Stimulated activated CD4-positive, alpha-beta T cell treated with anti-CD3 and anti-CD28 coated beads, Interleukin-4, amount 100 ng/mL, for 24 hours (primary cell): ENCODE results near the gene BORCS5.

ENCODE experiments used
- DNase-seq: peaks from one replicate; pipeline ENCODE4 v3.0.0-alpha.2; 2020

BORCS5 gene

DNA sequence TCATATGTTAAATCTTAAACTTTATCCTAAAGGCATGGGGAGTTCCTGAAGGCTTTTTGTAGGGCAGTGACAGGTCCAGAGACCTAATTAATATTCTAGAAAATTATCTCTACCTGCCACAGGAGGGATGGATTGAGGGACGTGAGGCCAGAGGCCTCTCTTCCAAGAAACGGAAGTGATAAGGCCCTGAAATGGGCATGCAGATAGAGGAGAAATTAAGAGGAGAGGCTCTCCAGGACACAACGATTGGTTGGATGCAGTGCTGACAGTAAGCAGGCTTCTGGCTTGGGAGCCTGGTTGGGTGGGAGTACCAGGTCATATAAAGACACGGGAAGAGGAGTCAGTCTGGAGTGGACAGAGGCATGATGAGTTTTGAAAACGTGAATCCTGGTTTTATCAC lies 3.1 kb upstream of the BORCS5 start:
- DNase-seq, result no peak

- no peak for DNase-seq
Measured at GRCh38 chr12:12356467-12356895, 397 bp upstream of the BORCS5 start.

DNA sequence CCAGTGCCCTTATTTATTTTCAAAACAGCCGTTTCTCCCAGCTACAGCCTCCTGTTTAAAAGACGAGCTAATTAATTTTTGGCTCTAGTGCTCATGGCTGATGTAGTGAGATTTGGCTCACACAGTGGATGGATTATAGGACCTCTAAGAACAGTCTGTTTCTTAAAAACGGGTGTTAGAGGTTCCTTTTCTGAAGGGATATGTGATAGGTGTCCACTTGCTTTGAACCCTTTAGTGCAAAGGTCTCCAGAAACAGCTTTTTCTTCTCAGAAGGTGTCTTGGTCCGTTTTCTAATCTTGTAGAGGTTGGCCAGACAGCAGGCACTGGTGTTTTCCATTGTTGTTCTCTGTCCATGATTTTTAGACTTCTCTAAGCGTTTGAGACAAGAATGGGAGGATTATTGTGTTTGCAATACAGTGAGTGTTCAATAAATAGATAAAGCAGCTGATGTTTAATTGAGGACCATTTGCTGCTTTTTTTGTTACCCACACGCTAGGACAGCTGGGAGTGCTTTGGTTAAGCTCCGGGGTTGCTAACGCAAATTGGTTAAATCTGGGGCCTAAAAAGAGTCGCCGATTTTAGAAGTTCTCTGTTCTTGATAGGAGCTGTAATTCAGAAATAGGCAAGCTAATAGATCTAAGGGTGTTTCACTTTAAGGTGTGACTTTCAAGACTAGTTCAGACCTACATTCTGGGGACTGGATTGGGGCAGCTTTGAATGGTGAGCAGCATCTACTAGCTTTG lies 1.0 kb downstream of the BORCS5 start:
- DNase-seq, result no peak

DNA sequence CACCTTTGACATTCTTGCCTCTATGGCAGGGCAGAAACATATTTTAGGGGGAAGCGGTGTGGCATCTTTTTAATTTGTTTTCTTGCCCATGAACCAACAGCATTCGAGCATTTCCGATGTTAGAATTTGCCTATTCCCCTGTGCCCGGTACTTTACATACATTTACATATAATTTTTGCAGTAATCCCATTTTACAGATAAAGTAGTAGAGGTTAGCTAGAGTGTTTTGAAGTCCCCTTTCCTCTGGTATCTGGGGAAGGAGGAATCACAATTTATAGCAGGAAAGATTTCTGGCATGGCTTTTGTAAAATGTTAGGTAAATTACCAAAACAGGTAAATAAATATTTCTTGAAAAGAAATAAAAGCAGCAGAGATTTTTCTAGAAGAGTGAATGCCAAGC lies 1.6 kb downstream of the BORCS5 start:
- DNase-seq, result no peak

DNA sequence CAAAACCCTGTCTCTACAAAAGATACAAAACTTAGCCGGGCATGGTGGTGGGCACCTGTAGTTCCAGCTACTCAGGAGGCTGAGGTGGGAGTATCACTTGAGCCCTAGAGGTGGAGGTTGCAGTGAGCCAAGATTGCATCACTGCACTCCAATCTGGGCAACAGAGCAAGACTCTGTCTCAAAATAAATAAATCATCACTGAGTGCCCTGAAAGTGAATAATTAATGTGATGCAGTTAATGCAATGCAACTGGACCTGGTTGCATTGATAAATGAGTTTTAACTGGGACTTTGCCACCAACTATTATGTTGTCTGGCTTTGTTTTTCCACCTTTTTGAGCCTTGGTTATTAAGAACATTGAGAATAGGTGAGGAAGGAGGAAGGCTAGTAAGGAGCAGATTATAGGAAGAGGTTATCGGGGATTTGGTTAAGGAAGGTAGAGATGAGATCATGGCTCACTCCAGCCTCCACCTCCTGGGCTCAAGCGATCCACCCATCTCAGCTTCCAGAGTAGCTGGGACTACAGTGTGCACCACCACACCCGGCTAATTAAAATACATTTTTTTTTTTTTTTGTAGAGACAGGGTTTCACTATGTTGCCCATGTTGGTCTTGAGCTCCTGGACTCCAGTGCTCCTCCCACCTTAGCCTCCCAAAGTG lies 8.0 kb downstream of the BORCS5 start:
- DNase-seq, result no peak

DNA sequence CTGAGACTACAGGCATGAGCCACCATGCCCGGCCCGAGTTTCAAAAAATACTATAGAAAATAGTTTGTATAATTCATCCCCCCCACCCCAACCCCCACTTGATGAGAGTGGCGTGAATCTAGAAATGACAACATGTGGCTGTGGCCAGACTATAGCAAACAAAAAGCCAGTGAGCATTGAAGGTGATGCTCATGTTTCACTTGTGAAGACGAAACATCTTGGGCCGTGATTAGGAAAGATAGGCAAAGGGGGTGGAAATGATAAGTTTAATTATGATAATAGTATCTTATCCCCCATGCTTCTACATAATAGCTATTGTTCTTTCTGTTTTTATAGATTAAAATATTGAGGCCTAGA lies 8.5 kb downstream of the BORCS5 start:
- DNase-seq, result no peak

DNA sequence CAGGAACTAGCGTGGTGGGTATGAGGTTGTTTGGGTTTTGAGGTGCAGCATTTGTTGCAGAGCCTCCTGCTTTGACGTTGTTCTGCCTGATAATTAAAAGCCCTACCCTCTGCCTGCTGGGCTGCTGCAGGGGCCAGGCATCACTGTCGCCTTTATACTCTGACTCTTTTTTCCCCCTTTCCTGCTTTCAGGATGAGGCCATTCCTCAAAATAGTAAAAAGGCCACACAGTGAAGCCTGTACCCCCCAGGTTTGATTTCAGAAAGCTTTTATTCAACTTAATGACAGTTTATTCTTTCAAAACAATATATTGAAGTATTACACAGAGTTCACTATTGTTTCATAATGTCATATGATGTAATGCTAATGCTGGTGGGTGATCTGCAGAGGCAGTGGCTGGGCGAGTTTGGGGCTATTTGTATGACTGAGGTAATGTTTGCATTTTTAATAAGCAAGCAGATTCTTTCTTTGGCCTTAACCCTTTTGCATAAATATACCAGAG lies 9.1 kb downstream of the BORCS5 start:
- no peak for DNase-seq

DNA sequence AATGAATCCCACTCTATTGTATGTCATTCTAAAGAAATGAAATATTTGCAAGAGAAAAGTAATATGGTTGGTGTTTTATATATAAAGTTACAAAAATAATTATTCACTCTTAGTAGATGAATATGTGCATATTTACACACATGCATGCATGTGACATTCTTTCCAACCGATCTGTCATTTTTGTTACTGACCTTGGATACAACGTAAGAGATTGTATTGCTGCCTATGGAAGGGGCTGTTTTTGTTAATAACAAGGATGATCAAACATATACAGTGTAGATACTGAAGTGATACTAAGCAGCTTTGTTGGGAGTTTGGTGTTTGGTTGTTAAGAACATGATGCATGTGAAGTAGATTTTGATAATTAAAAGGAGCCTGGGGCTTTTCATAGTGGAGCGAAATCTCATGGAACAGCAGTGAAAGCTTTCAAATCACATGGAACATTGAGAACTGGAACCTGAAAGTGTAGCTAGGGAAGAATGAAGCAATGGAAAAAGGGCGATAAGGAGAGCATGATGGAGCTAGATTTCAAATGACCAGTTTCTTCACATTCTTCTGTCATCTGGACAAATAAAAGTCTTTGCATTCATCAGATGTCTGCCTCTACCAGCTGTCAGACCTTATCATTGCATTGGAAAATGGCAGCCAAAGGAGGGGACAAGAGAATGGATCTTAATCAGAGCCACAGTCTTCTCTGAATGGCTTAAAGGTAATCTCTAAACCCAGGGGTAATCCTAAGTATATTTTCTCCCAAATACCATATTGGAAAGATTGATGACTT lies 10.0 kb downstream of the BORCS5 start:
- DNase-seq, result no peak

DNA sequence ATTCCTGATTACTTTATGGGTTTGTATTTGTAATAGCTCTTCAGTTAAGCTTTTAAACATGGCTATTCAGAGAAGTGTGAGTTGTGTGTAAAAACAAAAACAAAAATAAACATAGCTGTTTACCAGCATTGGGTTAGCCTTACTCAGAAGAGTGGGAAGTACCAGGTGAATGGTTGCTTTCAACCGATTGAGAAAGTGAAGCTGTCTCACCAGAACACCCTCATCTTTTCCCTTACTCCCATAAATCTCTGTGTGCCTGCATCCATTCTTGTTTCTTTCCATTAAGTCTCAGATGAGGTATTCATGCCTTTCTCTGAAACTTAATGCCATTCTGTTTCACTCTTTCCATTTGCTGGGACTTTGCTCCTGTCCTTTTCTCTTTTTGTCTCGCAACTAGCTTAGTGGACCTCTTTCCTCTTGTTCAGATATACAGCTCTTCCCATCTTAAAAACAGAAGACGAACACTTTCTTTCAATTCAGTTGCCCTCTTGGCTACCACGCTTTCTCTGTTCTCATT lies 10.7 kb downstream of the BORCS5 start:
- no peak for DNase-seq

DNA sequence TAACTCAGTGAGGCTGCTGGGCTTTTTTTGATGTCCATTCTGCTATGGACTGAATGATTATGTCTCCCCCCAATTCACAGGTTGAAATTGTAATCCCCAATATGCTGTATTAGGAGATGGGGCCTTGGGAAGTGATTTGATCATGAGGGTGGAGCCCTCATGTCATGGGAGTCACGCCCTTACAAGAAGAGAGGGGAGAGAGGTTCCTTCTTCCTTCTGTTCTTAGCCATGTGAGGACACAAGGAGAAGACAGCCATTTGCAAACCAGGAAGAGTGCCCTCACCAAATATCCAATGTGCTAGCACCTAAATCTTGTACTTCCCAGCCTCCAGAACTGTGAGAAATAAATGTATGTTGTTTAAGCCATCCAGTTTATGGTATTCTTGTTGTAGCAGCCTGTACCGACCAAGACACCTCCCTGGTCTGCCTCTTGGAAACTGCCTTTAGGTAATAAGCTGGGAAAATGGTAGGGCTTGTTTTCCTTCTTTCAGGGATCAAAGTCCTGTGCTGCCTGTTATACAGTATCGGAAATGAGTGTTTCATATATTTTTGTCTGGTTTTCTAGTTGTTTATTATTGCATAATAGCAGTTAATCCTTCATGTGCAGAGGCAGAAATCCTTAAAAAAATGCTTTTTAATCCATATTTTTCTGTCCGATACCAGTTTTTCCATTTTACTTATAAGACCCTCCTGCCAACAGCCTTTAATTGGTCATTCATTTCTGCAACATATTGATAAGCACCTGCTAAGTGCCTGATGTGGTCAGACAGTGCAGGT lies 16.3 kb downstream of the BORCS5 start:
- DNase-seq, result no peak

- peak; percentile 33 for DNase-seq
Measured at GRCh38 chr12:12376646-12377448, 20.0 kb downstream of the BORCS5 start.

DNA sequence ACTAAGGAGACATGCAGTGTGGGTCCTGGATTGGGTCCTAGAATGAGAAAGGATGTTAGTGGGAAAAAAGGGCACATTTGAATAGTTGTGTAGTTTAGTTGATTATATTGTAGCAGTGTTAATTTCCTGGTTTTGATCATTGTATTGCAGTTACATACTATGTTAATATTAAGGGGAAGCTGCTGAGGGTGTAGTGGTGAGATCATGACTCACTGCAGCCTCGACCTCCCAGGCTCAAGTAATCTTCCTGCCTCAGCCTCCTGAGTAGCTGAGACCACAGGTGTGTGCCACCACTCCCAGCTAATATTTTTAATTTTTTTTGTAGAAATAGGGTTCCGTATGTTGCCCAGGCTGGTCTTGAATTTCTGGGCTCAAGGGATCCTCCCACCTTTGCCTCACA lies 21.7 kb downstream of the BORCS5 start:
- no peak for DNase-seq

DNA sequence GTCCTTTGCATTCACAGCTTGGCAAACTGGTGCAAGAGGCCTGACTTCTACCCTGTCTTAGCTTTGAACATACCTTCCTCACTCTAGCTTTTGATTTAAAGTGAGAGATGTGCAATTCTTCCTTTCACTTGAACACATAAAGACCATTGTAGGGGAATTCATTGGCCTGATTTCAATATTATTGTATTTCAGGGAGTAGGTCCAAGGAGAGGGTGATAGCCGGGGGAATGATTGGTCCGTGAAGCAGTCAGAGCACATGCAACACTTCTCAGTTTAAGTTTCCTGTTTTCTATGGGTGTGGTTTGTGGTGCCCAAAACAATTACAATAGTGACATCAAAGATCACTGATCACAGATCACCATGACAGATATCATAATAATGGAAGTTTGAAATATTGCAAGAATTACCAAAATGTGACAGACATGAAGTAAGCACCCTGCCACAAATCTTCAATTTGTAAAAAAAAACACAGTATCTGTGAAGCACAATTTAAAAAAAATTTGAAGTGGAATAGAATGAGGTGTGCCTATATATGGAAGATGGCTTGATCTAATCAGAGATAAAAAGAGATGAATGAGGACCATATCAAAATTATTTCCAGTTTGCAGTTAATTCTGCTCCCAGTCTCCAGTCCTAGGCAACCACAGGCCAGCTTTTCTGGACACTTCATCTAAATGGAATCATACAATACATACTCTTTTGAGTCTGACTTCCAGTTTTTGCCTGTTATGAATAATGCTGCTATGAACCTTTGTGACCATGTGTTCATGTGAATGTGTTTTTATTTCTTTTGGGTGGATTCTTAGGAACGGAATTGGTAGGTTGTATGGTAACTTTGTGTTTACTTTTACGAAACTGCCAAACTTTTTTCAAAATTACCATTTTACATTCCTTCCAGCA lies 23.2 kb downstream of the BORCS5 start:
- peak; percentile 42 for DNase-seq

GRCh38 chr12:12380949-12381593 lies 24.2 kb downstream of the BORCS5 start:
- DNase-seq, result no peak

GRCh38 chr12:12381982-12382381 lies 25.1 kb downstream of the BORCS5 start:
- DNase-seq, result no peak

DNA sequence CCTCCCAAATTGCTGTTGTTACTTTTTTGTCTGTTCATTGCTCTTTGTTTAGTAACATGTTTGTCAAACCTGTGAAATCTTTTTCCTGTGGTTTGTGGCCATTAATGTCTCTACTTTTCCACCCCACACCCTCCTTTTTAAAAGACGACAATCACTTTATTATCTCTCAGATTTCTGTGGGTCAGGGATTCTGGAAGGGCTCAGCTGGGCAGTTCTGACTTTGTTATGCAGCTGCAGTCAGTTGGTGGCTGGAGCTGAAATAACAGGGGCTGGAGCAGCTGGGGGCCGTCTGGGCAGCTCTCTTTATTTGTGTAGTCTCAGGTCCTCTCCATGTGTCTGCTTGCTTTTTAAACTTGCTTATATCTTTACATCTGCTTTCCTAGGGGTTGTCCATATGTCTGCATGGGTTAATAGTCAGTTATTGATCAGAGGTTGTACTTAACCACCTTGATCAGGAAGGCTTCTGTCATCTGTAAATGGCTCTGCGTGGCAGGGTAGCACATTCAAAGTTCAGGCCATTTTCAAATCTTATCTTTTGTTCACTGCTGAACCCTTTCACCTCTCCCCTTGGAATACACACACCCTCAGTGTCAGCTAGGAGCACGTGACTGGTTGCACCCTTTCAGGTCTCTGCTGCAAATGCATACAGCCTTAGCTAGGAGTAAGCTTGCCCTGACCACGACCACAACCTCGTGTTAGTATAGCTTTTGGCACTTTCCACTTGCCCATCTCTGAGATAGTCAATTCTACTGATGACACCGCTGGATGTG lies 27.9 kb downstream of the BORCS5 start:
- peak; percentile 43 for DNase-seq

DNA sequence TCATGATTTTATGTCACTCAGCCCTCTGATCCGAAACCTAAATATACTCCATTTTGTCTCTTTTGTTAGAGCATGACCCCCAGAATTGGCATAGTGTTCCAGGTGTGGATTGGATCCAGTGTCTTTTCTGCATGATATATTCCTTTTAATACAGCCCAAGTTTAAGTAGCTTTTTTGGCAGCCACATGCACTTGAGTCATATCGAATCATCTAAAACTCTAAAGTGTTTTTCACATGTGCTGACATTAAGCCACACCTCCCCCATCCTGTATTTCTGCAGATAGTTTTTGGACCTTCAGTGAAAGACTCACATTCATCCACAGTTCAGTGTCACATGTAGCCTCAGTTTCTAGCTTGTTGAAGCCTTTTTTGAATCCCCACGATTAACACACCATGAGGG lies 30.6 kb downstream of the BORCS5 start:
- no peak for DNase-seq

DNA sequence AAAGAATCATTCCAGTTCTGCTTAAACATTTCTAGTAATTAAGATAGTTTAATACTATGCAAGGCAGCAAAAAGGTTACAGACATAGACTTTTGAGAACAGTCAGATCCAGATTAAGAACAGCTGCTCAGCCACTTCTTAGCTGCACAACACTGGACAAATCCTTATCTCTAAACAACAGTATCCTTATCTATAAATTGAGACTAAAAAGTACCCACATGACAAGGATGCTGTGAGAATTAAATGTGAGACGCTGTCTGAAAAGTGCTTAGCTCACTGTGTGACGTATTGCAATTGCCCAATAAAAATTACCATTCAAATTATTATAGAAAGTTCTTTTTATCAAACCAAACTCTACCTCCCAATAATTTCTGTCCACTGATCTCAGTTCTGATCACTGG lies 35.5 kb downstream of the BORCS5 start:
- no peak for DNase-seq

DNA sequence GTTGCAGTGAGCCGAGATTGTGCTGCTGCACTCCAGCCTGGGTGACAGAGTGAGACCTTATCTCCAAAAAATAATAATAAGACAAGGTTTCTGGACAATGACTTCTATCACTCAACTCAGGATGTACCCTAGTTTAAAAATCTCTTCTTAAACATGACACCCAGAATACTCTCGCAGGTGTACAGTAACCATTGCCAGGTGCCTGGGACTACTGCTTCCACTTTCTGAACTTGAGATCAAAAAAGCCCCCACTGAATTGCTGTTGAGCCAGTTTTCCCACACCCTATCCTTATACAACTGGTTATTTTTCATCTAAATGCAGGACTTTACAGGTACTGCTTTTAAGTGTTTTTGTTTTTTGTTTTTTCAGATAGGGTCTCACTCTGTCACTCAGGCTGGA lies 36.3 kb downstream of the BORCS5 start:
- DNase-seq, result no peak
